ENCODE results near the gene TTC3. TPM values are rescaled to one million over a fixed set of nuclear protein-coding genes. Genes with fewer than 3 reads are reported as not detected.
"Not testable (repeated sequence)": the region's sequence is repeated elsewhere in the genome, so short reads cannot be mapped to it uniquely, and the experiment has no call there.

TTC3 gene
- total RNA-seq, 2 experiments from 2014 or later, result 49.4 to 52.5 TPM

DNA sequence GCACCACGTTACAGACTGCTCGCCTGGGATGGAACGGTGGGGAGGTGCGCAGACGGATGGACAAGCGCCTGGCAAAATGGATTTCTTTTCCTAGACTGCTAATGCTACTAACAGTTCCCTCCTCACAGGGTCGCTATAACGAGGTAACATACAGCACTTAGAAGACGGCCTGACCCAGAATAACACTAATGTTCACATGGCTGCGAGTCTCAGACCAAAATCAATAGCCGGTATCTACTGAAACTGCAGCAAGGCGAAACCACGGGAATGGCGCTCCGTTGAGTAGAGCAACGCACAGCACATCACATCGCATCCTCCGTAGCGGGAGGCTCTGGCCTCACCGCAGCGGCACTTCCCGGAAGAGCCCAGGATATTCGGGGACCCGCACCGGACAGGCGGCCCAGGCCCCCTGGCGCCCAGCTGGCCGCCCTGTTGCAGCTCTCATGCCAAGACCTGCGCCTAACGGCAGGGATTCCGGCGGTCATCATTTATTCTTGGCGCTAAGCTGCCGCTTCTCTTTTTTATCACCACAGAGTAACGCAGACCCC lies 147.5 kb downstream of the TTC3 start:
- CTCF ChIA-PET, result interaction anchor here (1.0 to 1.4 kb wide), 4 partner anchors 12 to 50 kb away, joined by 3 to 4 read pairs (median 3); no protein-coding TSS in a partner anchor
- POLR2A ChIA-PET, result interaction anchor here (0.6 kb wide), 1 partner anchor 178 kb away, joined by 3 read pairs; no protein-coding TSS in a partner anchor
- Mint-ChIP-seq H3K4me3 (peak overlapping the region; percentile 82), H3K27me3 (no peaks in the 10 kb centered on the region), H3K4me1 (peaks cover 58% of the 10 kb centered on the region), H3K27ac (peak overlapping the region; percentile 92), H3K36me3 (ENCODE audit: low read depth) (peaks cover 50% of the 10 kb centered on the region), H3K9me3 (peaks cover 4% of the 10 kb centered on the region)
- DNase-seq, result peak; percentile 49

DNA sequence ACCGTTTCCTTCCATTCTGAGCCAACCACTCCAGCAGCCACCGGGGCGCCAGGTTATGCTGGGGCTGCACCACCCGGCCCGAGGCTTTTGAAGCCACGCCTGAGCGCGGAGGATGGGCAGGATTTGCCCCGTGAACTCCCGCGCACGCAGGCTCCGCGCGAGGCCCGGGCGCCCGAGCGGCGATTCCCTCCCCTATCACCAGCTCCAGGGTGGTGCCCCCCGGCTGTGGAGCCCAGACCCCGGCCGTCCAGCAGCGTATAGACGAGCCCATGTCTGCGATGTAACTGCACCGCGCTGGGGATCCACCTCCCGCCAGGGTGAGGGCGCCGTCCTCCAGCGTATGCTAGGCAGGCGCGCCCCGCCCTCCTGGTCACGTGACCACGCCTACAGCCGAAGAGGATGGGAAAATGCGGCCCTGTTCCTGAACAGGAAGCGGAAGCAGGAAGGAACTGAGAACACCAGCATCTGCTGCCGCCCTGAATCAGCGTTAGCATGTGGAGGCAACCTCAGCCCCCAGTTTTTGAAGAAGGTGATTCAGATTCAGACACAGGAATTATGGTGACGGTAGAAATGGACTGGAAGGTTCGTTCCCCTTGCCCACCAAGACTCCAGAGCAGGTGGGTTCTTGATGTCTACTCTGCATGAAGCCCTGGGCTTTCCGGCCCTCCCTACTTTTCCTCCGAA lies 148.1 kb downstream of the TTC3 start:
- Mint-ChIP-seq H3K27me3 (no peaks in the 10 kb centered on the region), H3K4me3 (peak overlapping the region; percentile 82), H3K36me3 (ENCODE audit: low read depth) (peaks cover 55% of the 10 kb centered on the region), H3K4me1 (peaks cover 64% of the 10 kb centered on the region), H3K9me3 (peaks cover 4% of the 10 kb centered on the region), H3K27ac (peak overlapping the region; percentile 92)
- ChIA-PET CTCF (interaction anchor here (1.0 to 1.4 kb wide), 3 partner anchors 12 to 49 kb away, joined by 3 to 4 read pairs (median 3); no protein-coding TSS in a partner anchor), POLR2A (interaction anchor here (0.6 kb wide), 1 partner anchor 29 kb away, joined by 4 read pairs; no protein-coding TSS in a partner anchor)
- peak; percentile 93 for DNase-seq

DNA sequence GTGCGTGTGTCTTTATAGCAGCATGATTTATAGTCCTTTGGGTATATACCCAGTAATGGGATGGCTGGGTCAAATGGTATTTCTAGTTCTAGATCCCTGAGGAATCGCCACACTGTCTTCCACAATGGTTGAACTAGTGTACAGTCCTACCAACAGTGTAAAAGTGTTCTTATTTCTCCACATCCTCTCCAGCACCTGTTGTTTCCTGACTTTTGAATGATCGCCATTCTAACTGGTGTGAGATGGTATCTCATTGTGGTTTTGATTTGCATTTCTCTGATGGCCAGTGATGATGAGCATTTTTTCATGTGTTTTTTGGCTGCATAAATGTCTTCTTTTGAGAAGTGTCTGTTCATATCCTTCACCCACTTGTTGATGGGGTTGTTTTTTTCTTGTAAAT lies 149.2 kb downstream of the TTC3 start:
- Mint-ChIP-seq H3K27ac (peak overlapping the region; percentile 54), H3K4me1 (peaks cover 75% of the 10 kb centered on the region)
- CTCF ChIA-PET, result not testable (repeated sequence)

DNA sequence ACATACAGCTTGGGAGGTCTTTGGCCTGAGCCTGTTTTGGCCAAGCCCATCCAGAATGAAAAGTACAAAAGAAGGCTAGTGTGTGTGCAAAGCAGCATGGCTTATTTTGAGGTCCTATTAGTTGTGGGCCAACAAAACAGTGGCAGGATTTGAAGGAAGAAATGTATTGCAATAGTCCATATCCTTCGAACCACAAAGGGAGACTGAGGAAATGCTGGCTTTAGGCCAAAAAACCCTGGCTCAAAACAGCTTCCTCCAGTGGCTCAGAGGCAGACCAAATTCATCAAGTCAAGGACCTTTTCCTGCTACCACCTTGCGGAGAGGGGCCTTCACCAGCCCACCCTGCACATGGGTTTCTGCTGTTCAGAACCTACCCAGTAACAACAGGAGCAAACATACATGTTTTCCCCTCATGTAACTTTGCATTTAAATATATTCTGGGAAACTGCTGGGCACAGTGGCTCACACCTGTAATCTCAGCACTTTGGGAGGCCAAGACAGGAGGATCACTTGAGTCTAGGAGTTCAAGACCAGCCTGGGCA lies 150.8 kb downstream of the TTC3 start:
- ChIA-PET POLR2A (no interaction called here), CTCF (interaction anchor here (0.6 kb wide), 1 partner anchor 136 kb away, joined by 5 read pairs; no protein-coding TSS in a partner anchor)
- no peak for DNase-seq
- Mint-ChIP-seq H3K27ac (peak overlapping the region; percentile 41), H3K4me1 (peaks cover 74% of the 10 kb centered on the region), H3K4me3 (no peak overlapping the region), H3K27me3 (no peaks in the 10 kb centered on the region), H3K9me3 (peaks cover 4% of the 10 kb centered on the region), H3K36me3 (ENCODE audit: low read depth) (peaks cover 71% of the 10 kb centered on the region)

More for the DNA sequence above, 149.2 kb downstream of the TTC3 start:
- peak overlapping the region; percentile 82 for H3K4me3 Mint-ChIP-seq
- peaks cover 62% of the 10 kb centered on the region for H3K36me3 Mint-ChIP-seq (ENCODE audit: low read depth)
- H3K27me3 Mint-ChIP-seq, DNase-seq, POLR2A ChIA-PET, H3K9me3 Mint-ChIP-seq: not testable (repeated sequence)

DNA sequence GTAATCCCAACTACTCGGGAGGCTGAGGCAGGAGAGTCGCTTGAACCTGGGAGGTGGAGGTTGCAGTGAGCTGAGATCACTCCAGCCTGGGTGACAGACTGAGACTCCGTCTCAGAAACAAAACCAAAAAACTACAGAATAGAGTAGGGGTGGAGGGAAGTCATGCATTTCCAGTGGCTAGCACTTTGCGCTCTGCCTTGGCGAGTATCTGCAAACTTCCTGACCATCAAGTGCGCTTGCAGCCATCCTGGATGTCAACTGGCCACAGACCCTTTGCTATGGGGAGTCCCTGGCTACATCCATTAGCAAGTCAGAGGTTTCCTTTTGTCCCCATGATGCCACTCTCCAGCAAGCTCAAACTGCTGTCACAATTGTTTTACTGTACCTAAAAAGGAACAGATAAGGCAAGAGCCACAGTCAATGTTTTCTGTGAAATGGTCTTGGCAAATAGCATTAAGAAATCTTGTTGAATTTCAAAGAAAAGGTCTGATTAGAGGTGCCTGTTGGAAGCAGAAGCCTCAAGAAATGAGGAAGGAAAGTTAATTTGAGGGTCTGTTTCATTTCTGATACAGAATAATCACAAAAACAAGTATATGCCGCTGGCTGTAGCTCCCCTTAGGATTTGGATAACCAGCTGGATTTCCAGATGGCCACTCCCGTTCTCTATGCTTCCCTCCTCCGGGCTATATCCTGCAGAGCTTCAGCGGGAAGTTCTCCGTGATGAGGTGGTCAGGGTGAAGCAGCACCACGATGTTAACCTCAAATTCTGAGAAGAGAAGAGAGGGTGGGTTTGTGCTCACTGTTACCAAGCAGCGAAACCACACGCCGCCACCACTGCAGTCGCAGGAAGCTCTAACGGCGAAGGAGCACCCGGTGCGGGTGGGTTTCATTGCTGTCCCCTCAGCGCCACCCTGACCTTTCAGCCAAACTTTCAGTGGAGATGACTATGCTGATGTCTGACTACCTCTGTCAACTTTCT lies 152.1 kb downstream of the TTC3 start:
- ChIA-PET POLR2A (interaction anchor here (0.6 to 0.7 kb wide), 2 partner anchors 42 to 45 kb away, joined by 3 read pairs; partner anchors contain the start of gene VPS26C), CTCF (interaction anchor here (1.0 to 1.1 kb wide), 3 partner anchors 18 to 39 kb away, joined by 3 to 5 read pairs (median 3); no protein-coding TSS in a partner anchor)
- peak; percentile 68 for DNase-seq
- peaks cover 71% of the 10 kb centered on the region for H3K36me3 Mint-ChIP-seq (ENCODE audit: low read depth)
- peaks cover 4% of the 10 kb centered on the region for H3K9me3 Mint-ChIP-seq
- H3K27ac Mint-ChIP-seq, result peak overlapping the region; percentile 87
- no peaks in the 10 kb centered on the region for H3K27me3 Mint-ChIP-seq
- H3K4me3 Mint-ChIP-seq, result peak overlapping the region; percentile 60
- H3K4me1 Mint-ChIP-seq, result peaks cover 61% of the 10 kb centered on the region

DNA sequence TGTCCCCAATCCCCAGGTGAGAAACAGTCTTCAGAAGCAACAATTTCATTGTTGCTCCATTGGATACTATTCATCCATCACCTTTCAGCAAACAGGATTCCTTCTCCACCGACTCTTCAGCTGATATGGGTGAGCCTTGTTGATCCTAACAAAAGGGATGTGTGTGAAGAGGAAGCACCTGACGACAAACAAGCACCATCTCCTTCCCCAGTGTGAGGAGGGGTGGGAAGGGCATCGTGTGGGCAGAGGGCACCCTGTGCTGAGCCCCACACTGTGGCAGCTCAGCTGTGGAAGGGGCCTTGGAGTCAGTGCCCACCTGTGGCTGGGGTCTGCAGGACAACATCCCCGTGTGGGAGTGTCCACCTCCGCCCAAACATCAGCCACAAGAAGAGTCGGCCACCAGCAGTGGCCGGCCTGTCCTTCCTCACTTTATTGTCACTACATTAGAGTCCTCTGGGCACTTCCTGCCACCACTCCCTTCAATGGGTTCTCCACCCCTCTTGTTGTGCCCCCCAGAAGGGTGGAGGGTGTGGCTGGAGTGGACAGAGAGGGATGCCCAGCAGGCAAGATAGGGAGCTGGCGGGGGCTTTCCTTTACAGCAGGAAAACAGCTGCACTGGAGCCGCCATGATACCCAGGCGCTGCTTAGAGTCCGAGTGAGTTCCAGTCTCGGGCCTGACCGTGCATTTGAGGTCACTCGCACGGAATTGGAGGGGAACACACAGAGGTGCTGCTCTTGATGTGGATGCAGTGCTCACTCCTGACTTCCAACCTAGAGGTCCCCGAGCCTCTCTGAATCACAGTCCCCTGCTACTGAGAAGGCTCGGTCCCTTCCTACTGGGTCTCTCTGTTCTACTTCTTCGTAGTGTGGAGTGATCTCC lies 153.2 kb downstream of the TTC3 start:
- Mint-ChIP-seq H3K27me3 (no peaks in the 10 kb centered on the region), H3K4me1 (peaks cover 57% of the 10 kb centered on the region)
- CTCF ChIA-PET, result interaction anchor here (1.0 to 1.1 kb wide), 3 partner anchors 17 to 38 kb away, joined by 3 to 5 read pairs (median 3); no protein-coding TSS in a partner anchor

DNA sequence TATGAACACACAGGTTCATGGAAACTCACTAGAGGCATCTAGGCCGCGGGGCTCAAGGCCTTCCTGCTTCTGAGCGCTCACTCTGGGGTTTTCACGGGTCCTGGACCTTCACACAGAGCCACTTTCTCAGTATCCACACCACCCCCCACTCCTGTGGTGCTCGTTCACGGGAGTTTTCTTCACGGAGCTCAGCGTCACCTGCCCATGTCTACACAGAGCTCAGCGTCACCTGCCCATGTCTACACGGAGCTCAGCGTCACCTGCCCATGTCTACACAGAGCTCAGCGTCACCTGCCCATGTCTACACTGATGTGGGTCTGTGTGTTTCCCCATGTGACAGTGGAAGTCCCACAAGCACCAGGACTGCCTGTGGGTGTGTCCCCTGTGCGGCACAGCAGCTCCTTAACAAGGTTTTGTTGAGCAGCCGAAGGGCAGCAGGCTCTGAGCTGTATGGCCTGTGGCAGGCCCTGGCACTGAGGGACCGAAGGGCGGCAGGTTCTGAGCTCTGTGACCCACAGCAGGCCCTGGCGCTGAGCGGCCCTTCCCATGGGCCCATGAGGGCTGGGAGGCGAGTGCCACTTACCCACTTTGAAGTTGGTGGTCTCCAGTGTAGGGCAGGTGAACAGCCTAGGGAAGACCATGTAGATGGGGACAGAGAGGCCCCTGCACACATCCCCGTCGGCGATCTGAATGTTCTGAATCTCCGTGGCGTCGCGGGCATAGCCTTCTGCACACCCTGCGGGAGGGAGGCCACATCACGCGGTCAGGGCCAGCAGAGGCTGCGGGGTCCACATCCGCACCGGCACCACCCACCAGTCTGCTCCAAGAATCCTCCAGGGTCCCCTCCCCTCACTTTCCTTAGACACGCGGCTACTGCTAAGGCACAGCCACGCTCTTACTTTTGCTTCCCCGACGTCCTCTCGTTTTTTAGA lies 154.3 kb downstream of the TTC3 start:
- peaks cover 49% of the 10 kb centered on the region for H3K4me1 Mint-ChIP-seq
- H3K9me3 Mint-ChIP-seq, result peaks cover 2% of the 10 kb centered on the region
- no peaks in the 10 kb centered on the region for H3K27me3 Mint-ChIP-seq
- H3K27ac Mint-ChIP-seq, result peak overlapping the region; percentile 87
- CTCF ChIA-PET, result interaction anchor here (1.3 kb wide), 1 partner anchor 17 kb away, joined by 3 read pairs; no protein-coding TSS in a partner anchor
- no peak overlapping the region for H3K4me3 Mint-ChIP-seq
- DNase-seq, result no peak
- peaks cover 73% of the 10 kb centered on the region for H3K36me3 Mint-ChIP-seq (ENCODE audit: low read depth)
- POLR2A ChIA-PET, result no interaction called here

More for the DNA sequence above, 153.2 kb downstream of the TTC3 start:
- peak overlapping the region; percentile 60 for H3K4me3 Mint-ChIP-seq
- H3K9me3 Mint-ChIP-seq, result peaks cover 4% of the 10 kb centered on the region
- H3K27ac Mint-ChIP-seq, result peak overlapping the region; percentile 87
- no peak for DNase-seq
- H3K36me3 Mint-ChIP-seq (ENCODE audit: low read depth), result peaks cover 74% of the 10 kb centered on the region
- POLR2A ChIA-PET, result interaction anchor here (0.6 kb wide), 1 partner anchor 41 kb away, joined by 3 read pairs; the partner anchor contains the start of gene VPS26C

DNA sequence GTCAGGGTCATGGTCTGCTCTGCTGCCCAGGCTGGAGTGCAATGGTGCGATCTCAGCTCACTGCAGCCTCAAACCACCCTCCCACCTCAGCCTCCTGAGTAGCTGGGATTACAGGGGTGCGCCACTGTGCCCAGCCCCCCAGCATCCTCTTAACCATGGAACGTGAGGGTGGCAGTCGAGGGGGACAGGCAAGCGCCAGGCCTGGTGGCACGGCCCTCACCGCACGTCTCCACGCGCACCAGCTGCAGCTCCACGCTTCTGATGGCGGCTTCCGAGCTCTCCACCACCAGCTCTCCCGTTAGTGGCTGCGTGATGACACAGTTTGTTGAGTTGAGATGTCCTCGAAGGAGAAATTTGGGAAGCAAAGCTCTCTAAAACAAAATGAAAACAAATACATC lies 154.9 kb downstream of the TTC3 start:
- H3K4me1 Mint-ChIP-seq, result peaks cover 44% of the 10 kb centered on the region
- CTCF ChIA-PET, result interaction anchor here (0.7 to 1.3 kb wide), 2 partner anchors 16 to 43 kb away, joined by 3 read pairs; no protein-coding TSS in a partner anchor

DNA sequence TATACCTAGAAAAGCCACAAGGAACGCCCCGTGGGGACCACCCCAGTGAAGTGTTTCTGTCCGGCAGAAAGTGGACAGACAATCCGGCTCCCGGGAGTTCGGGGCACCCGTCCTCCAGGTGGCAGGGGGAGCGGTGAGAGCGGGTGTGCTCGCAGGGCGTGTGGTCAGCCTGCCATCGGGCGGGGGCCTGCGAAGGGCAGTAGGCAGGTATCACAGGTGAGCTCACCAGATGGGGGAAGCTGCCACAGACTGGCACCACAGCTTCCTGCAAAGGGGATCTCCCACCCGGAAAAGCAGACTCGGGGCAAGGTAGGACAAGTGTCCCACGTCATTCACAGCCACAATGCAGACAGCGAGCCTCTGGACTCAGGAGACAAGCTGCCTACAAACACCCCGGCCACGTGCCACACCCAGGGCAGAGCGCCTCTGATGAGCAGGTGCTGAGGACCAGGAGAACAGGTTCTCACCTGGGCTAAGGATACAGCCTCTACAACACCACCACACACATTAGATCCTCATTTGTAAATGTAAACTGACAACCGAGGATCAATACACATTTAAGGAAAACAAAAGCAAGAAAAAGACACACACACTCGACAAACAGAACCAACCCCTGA lies 157.7 kb downstream of the TTC3 start:
- Mint-ChIP-seq H3K27ac (no peak overlapping the region), H3K4me1 (peaks cover 18% of the 10 kb centered on the region), H3K36me3 (ENCODE audit: low read depth) (peaks cover 49% of the 10 kb centered on the region), H3K9me3 (no peaks in the 10 kb centered on the region), H3K27me3 (no peaks in the 10 kb centered on the region), H3K4me3 (no peak overlapping the region)
- CTCF ChIA-PET, result interaction anchor here (0.8 to 1.0 kb wide), 3 partner anchors 10 to 23 kb away, joined by 3 to 4 read pairs (median 3); no protein-coding TSS in a partner anchor
- POLR2A ChIA-PET, result no interaction called here
- no peak for DNase-seq

More for the DNA sequence above, 154.9 kb downstream of the TTC3 start:
- Mint-ChIP-seq H3K9me3 (peaks cover under 1% of the 10 kb centered on the region), H3K27ac (peak overlapping the region; percentile 60), H3K36me3 (ENCODE audit: low read depth) (peaks cover 74% of the 10 kb centered on the region), H3K27me3 (no peaks in the 10 kb centered on the region), H3K4me3 (no peak overlapping the region)
- POLR2A ChIA-PET, result no interaction called here
- DNase-seq, result no peak

DNA sequence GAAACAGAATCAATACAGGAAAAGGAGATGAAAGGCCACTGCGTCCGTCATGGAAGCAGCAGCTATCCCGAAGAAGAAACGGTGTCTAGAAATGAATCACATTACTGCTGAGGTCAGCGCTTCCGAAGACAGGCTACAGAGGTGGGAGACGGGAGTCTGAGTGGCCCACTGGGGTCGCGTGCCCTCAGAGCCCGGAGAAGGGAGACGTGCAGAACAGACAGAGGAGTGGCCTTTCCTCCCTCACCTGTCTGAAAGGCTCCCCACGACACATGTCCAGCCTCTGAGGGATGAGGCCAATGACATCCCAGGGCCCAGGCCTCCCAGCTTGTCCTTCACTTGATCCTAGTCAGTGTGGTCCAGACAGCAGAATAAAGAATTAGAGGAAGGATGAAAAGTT lies 158.2 kb downstream of the TTC3 start:
- ChIA-PET POLR2A (no interaction called here), CTCF (interaction anchor here (0.5 to 0.9 kb wide), 2 partner anchors 16 to 25 kb away, joined by 3 to 4 read pairs; no protein-coding TSS in a partner anchor)
- Mint-ChIP-seq H3K4me3 (no peak overlapping the region), H3K9me3 (no peaks in the 10 kb centered on the region), H3K27ac (no peak overlapping the region), H3K27me3 (no peaks in the 10 kb centered on the region), H3K4me1 (peaks cover 15% of the 10 kb centered on the region), H3K36me3 (ENCODE audit: low read depth) (peaks cover 48% of the 10 kb centered on the region)
- DNase-seq, result no peak
